Activated T-cell treated with anti-CD3 and anti-CD28 coated beads, Interleukin-2, amount 50 U/mL, for 24 hours (primary cell): ENCODE measurements around the gene TRIM8.
"Not testable (repeated sequence)": the region's sequence is repeated elsewhere in the genome, so short reads cannot be mapped to it uniquely, and the experiment has no call there.

Experiments
- DNase-seq: peaks from one replicate; pipeline ENCODE4 v3.0.0-alpha.2; 2020
- H3K27ac Mint-ChIP-seq: 2 replicates; pipeline ENCODE4 v1.8.0; 2020; ENCODE audit warnings: mild to moderate bottlenecking, mixed read lengths
- H3K27me3 Mint-ChIP-seq: 2 replicates; pipeline ENCODE4 v1.8.0; 2020; ENCODE audit warnings: mixed read lengths
- H3K36me3 Mint-ChIP-seq: 2 replicates; pipeline ENCODE4 v1.8.0; 2020; ENCODE audit warnings: low read depth, mixed read lengths
- H3K4me1 Mint-ChIP-seq: 2 replicates; pipeline ENCODE4 v1.8.0; 2020; ENCODE audit warnings: low read depth, mixed read lengths
- H3K4me3 Mint-ChIP-seq: 2 replicates; pipeline ENCODE4 v1.8.0; 2020; ENCODE audit warnings: mild to moderate bottlenecking, moderate library complexity, mixed read lengths
- H3K9me3 Mint-ChIP-seq: 2 replicates; pipeline ENCODE4 v1.8.0; 2020; ENCODE audit warnings: mixed read lengths

Gene TRIM8

GRCh38 chr10:102657451-102657850 lies 13.2 kb downstream of the TRIM8 start:
- peak overlapping the region; percentile 66 for H3K27ac Mint-ChIP-seq
- no peaks in the 10 kb centered on the region for H3K9me3 Mint-ChIP-seq
- no peak for DNase-seq
- H3K4me3 Mint-ChIP-seq, result no peak overlapping the region
- H3K4me1 Mint-ChIP-seq, result peaks cover 61% of the 10 kb centered on the region
- H3K36me3 Mint-ChIP-seq, result peaks cover 68% of the 10 kb centered on the region
- no peaks in the 10 kb centered on the region for H3K27me3 Mint-ChIP-seq

- Mint-ChIP-seq H3K27ac (peak overlapping the region; percentile 66), H3K9me3 (no peaks in the 10 kb centered on the region), H3K4me3 (no peak overlapping the region), H3K36me3 (peaks cover 61% of the 10 kb centered on the region), H3K4me1 (peaks cover 55% of the 10 kb centered on the region), H3K27me3 (no peaks in the 10 kb centered on the region)
- no peak for DNase-seq
These were observed 13.9 kb downstream of the TRIM8 start for GRCh38 chr10:102657984-102658724.

DNA sequence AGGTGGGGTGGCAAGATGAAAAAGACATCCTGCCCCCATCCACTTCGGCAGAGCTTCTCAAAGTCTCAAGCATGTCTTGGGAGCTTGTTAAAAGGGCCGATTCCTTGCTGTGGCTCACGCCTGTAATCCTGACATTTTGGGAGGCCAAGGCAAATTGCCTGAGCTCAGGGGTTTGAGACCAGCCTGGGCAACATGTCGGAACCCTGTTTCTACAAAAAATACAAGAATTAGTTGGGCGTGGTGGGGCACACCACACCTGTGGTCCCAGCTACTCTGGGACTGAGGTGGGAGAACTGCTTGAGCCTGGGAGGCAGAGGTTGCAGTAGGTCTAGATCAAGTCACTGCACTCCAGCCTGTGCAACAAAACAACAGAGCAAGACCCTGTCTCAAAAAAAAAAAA lies 14.5 kb downstream of the TRIM8 start:
- Mint-ChIP-seq H3K27me3 (no peaks in the 10 kb centered on the region), H3K9me3 (no peaks in the 10 kb centered on the region), H3K27ac (peak overlapping the region; percentile 66), H3K4me1 (peaks cover 49% of the 10 kb centered on the region), H3K36me3 (peaks cover 54% of the 10 kb centered on the region), H3K4me3 (no peak overlapping the region)
- no peak for DNase-seq

GRCh38 chr10:102660888-102661657 lies 16.8 kb downstream of the TRIM8 start:
- Mint-ChIP-seq H3K4me3 (peak overlapping the region; percentile 59), H3K9me3 (no peaks in the 10 kb centered on the region), H3K4me1 (peaks cover 45% of the 10 kb centered on the region), H3K27ac (peak overlapping the region; percentile 88), H3K36me3 (peaks cover 32% of the 10 kb centered on the region), H3K27me3 (no peaks in the 10 kb centered on the region)
- peak; percentile 83 for DNase-seq

DNA sequence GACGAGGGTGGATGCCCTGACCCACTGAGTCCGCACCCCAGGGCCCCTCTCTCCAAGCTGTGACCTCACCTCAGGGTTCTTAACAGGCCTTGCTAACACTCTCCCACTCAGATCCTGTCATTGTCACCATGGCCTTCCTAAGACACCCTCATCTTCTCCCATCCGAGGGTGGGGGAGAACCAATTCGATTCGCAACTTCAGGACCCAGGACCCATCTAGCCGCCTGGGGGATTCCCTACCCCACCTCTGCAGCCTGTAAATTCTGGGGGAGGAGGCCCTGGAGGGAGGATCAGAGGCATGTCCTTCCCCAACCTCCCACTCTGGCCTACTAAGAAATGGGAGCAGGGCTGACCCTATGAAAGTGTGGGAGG lies 17.4 kb downstream of the TRIM8 start:
- DNase-seq, result no peak
- Mint-ChIP-seq H3K36me3 (peaks cover 27% of the 10 kb centered on the region), H3K9me3 (no peaks in the 10 kb centered on the region), H3K4me3 (peak overlapping the region; percentile 59), H3K4me1 (peaks cover 45% of the 10 kb centered on the region), H3K27ac (peak overlapping the region; percentile 88), H3K27me3 (no peaks in the 10 kb centered on the region)

DNA sequence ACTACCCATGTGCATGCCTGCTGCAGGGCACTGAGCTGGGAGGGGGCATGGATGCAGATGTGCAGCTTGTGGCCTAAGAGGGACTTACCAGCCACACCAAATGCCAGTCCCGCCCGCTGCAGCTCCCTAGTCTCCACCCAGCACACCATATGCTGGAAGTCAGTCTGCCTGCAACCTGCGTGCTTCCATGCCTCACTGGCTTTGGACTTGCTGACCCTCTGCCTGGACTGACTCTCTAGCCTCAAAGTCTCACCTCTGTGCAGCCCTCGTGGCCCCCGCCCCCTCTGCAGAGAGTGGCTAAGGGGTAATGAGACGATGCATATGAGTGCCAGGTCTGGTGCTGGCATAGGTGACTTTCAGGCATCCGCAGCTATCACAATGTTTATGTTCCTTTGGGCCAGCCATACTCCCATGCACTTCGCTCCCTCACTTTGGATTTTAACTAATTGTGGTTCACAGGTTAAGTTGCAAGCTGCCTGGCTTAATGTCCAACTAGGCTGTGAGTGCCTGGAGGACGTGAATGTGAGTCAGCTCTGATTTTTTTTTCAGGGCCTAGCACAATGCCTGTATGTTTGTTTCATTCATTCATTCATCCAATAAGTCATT lies 21.7 kb downstream of the TRIM8 start:
- no peak overlapping the region for H3K27ac Mint-ChIP-seq
- H3K4me1 Mint-ChIP-seq, result peaks cover 41% of the 10 kb centered on the region
- no peak overlapping the region for H3K4me3 Mint-ChIP-seq
- no peaks in the 10 kb centered on the region for H3K36me3 Mint-ChIP-seq
- no peaks in the 10 kb centered on the region for H3K27me3 Mint-ChIP-seq
- DNase-seq, result no peak
- no peaks in the 10 kb centered on the region for H3K9me3 Mint-ChIP-seq

GRCh38 chr10:102667411-102667810 lies 23.1 kb downstream of the TRIM8 start:
- DNase-seq, H3K36me3 Mint-ChIP-seq, H3K9me3 Mint-ChIP-seq, H3K4me3 Mint-ChIP-seq, H3K27me3 Mint-ChIP-seq: not testable (repeated sequence)
- H3K4me1 Mint-ChIP-seq, result peaks cover 28% of the 10 kb centered on the region
- H3K27ac Mint-ChIP-seq, result peak overlapping the region; percentile 63

DNA sequence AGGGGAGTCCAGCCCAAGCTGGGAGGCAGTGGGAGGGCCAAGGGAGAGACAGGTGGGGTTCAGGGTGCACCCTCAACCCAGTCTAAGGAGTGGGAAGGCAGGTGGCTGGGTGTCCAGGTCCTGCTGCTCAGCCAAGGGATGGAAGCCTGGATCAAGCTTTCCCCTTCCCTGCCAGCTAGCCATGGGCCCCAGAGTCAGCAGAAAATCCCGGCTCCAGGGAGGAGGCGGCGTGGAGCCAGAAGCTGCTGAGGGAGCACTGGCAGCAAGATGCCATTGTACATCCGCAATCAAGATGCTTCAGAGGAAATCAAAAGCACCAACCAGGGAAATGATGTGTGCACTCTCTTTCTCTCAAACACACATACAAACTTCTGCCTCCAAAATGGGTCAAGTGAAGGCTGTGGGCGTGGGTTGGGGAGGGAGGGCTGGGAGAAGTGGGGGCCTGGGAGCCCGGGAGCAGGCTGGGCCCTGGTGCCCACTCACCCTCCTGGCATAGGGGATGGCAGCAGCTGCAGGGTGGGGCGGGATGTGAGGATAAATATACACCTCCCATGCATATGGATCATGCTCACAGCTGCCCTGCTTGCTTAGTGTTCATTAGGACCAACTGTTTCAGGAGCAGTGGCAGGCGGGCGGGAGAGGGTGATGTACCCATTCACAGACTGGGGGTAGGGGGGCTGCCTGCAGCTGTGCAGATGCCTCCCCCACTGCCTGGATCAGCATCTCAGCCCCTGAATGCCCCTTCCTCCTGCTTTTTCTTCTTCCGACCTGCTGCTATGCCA lies 24.2 kb downstream of the TRIM8 start:
- Mint-ChIP-seq H3K36me3 (no peaks in the 10 kb centered on the region), H3K4me3 (no peak overlapping the region), H3K27ac (peak overlapping the region; percentile 22), H3K27me3 (no peaks in the 10 kb centered on the region), H3K4me1 (peaks cover 32% of the 10 kb centered on the region), H3K9me3 (no peaks in the 10 kb centered on the region)
- peak; percentile 28 for DNase-seq

- no peak overlapping the region for H3K27ac Mint-ChIP-seq
- H3K4me3 Mint-ChIP-seq, result no peak overlapping the region
- H3K27me3 Mint-ChIP-seq, result no peaks in the 10 kb centered on the region
- H3K9me3 Mint-ChIP-seq, result no peaks in the 10 kb centered on the region
- H3K4me1 Mint-ChIP-seq, result peaks cover 41% of the 10 kb centered on the region
- DNase-seq, result peak; percentile 48
- no peaks in the 10 kb centered on the region for H3K36me3 Mint-ChIP-seq
These were observed 25.2 kb downstream of the TRIM8 start for GRCh38 chr10:102669206-102670064.

- Mint-ChIP-seq H3K27ac (no peak overlapping the region), H3K27me3 (no peaks in the 10 kb centered on the region), H3K4me1 (peaks cover 48% of the 10 kb centered on the region), H3K4me3 (no peak overlapping the region), H3K36me3 (no peaks in the 10 kb centered on the region), H3K9me3 (no peaks in the 10 kb centered on the region)
- peak; percentile 8 for DNase-seq
These were observed 25.9 kb downstream of the TRIM8 start for GRCh38 chr10:102670065-102670670.

DNA sequence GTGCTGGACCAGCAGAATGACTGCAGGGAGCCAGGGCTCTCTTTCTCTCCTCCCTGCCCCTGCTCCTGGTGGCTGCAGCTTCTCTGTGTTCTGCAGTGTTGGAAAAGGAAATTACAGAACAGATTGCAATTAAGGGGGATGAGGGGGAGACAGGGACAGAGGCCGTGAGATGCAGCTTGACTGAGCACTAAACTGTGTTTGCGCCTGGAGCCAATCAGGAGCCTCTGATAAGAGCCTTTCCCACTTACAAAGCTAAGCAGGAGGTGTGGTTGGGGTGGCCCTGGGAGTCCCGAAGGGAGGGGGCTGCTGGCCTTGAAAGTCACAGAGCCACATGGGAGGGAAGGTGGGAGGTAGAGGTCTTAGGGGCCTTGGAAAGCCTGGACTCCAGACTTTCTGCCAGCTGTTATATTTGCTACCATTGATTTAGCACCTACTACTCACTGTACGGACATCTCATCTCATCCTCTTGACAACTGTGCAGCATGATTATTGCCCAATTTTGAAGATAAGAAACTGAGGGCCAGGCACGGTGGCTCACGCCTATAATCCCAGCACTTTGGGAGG lies 26.7 kb downstream of the TRIM8 start:
- H3K36me3 Mint-ChIP-seq, result no peaks in the 10 kb centered on the region
- DNase-seq, result peak; percentile 22
- H3K9me3 Mint-ChIP-seq, result no peaks in the 10 kb centered on the region
- peaks cover 56% of the 10 kb centered on the region for H3K4me1 Mint-ChIP-seq
- H3K27me3 Mint-ChIP-seq, result no peaks in the 10 kb centered on the region
- no peak overlapping the region for H3K4me3 Mint-ChIP-seq
- H3K27ac Mint-ChIP-seq, result no peak overlapping the region

DNA sequence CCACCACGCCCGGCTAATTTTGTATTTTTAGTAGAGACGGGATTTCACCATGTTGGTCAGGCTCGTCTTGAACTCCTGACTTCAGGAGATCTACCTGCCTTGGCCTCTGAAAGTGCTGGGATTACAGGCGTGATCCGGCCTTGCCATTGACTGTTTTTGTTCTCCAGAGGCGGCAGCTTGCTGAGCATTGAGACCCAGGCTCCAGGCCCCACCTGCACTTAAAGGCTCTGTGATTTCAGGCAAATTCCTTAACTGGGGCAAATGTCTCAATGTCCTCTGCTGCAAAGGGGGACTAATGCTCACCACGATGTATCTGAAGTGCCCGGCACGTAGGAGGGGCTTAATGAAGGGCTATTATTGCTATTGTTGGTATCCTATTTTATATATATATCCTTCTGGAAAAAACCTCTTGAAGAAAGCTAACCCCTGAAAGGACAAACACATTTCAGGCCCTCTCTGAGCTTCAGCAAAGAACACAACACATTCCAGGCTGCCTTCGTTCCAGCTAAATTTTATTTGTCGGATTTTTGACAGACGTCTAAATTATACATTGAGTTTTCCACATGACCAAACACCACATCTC lies 29.0 kb downstream of the TRIM8 start:
- Mint-ChIP-seq H3K27me3 (no peaks in the 10 kb centered on the region), H3K4me1 (peaks cover 56% of the 10 kb centered on the region), H3K36me3 (no peaks in the 10 kb centered on the region), H3K4me3 (peak overlapping the region; percentile 71), H3K27ac (peak overlapping the region; percentile 86), H3K9me3 (no peaks in the 10 kb centered on the region)
- no peak for DNase-seq
